MM.1S (cell line): ENCODE results near the gene PSMB10.

ENCODE experiments used
- CTCF ChIP-seq: fragments of 300-600 bp; sonication (generic); IDR thresholded peaks from 2 replicates; pipeline ENCODE4 v1.5.1; 2016; ENCODE audit warnings: antibody characterized with exemption, low read length, mixed read lengths
- EZH2 ChIP-seq: fragments of 300-600 bp; sonication (generic); optimal IDR thresholded peaks from 2 replicates; pipeline ENCODE3; 2017; ENCODE audit warnings: low read depth, mild to moderate bottlenecking, antibody characterized with exemption, low read length, mixed read lengths
- EZH2phosphoT487 ChIP-seq: fragments of 300-600 bp; sonication (generic); IDR thresholded peaks from 2 replicates; pipeline ENCODE4 v1.6.1; 2018; ENCODE audit warnings: antibody characterized with exemption, low read length

GRCh38 chr16:67931712-67932461 is 4.8 kb downstream of the PSMB10 start, which contains the start of gene CTRL:
- TF ChIP-seq CTCF (no peak), EZH2phosphoT487 (no peak), EZH2 (no peak)
